HepG2 (cell line): ENCODE measurements around the gene NMT2. TPM values are rescaled to one million over a fixed set of nuclear protein-coding genes. Genes with fewer than 3 reads are reported as not detected.

Experiments
- AKAP8 ChIP-seq: sonication (generic); formaldehyde crosslinking; IDR thresholded peaks from 2 replicates; pipeline ENCODE4 v1.5.1; 2020; ENCODE audit warnings: mild to moderate bottlenecking, missing genetic modification reagents
- ATF7-NPFF ChIP-seq: sonication (generic); formaldehyde crosslinking; IDR thresholded peaks from 2 replicates; pipeline ENCODE4 v1.8.1; 2023; ENCODE audit warnings: mild to moderate bottlenecking, low read depth, missing genetic modification reagents, moderate library complexity
- ELF3 ChIP-seq: IDR thresholded peaks from 2 replicates; pipeline ENCODE4 v1.6.1; 2016; ENCODE audit warnings: missing genetic modification reagents, missing compliant biosample characterization
- ETV6 ChIP-seq: sonication (generic); formaldehyde crosslinking; conservative IDR thresholded peaks from 2 replicates; pipeline ENCODE4 v1.4.0; 2020; ENCODE audit warnings: missing genetic modification reagents
- GATAD2A ChIP-seq: IDR thresholded peaks from 2 replicates; pipeline ENCODE4 v1.6.1; 2016
- ISL2 ChIP-seq: sonication (generic); formaldehyde crosslinking; IDR thresholded peaks from 2 replicates; pipeline ENCODE4 v1.5.0; 2020; ENCODE audit warnings: missing genetic modification reagents
- PRDM4 ChIP-seq: sonication (generic); formaldehyde crosslinking; IDR thresholded peaks from 2 replicates; pipeline ENCODE4 v1.9.0; 2021; ENCODE audit warnings: missing genetic modification reagents, borderline replicate concordance
- TAF1 ChIP-seq: sonication (generic); formaldehyde crosslinking; IDR thresholded peaks from 2 replicates; pipeline ENCODE4 v1.4.0; 2020; ENCODE audit warnings: missing genetic modification reagents
- TBL1XR1 ChIP-seq: fragments of 150-350 bp; IDR thresholded peaks from 2 replicates; pipeline ENCODE4 v1.6.1; 2014; ENCODE audit warnings: borderline replicate concordance, low read length; ENCODE audit not compliant: partially characterized antibody
- ZFY ChIP-seq: sonication (generic); formaldehyde crosslinking; IDR thresholded peaks from 2 replicates; pipeline ENCODE4 v1.4.0; 2020; ENCODE audit warnings: missing genetic modification reagents
- ZNF207 ChIP-seq: fragments of 450-650 bp; IDR thresholded peaks from 2 replicates; pipeline ENCODE4 v1.6.1; 2016; ENCODE audit warnings: antibody characterized with exemption, borderline replicate concordance
- ZNF562 ChIP-seq: sonication (generic); formaldehyde crosslinking; IDR thresholded peaks from 2 replicates; pipeline ENCODE4 v1.8.0; 2022; ENCODE audit warnings: missing genetic modification reagents, borderline replicate concordance
- ZSCAN20 ChIP-seq: sonication (generic); formaldehyde crosslinking; IDR thresholded peaks from 2 replicates; pipeline ENCODE4 v1.4.0; 2020; ENCODE audit warnings: missing genetic modification reagents, mild to moderate bottlenecking, borderline replicate concordance
- ZSCAN21 ChIP-seq: sonication (generic); formaldehyde crosslinking; IDR thresholded peaks from 2 replicates; pipeline ENCODE4 v1.8.0; 2022; ENCODE audit warnings: mild to moderate bottlenecking, missing genetic modification reagents, moderate library complexity, borderline replicate concordance
- polyA plus RNA-seq, 8 experiments: library from polyadenylated mRNA; depleted of rRNA in 3 of 8; stranded (reverse) in 7 of 8; unstranded in 1 of 8; fragments of >200 nt; fragmentation: Illumina TruSeq in 4 of 8; extraction: Trizol in 4 of 8; gene quantifications; 2 replicates each; pipeline versions ENCODE4 v1.2.1 to v1.2.3, GENCODE V29; 2011 to 2016; ENCODE audit warnings: low read depth in 4 of 8, missing spikeins in 1 of 8, mixed read lengths in 1 of 8; ENCODE audit not compliant: insufficient read depth in 1 of 8
- total RNA-seq, 5 experiments: library from RNA; depleted of rRNA; stranded (reverse); fragments of >200 nt; fragmentation: Illumina TruSeq; extraction: Trizol; gene quantifications; 2 replicates each; pipeline ENCODE4 v1.2.3, GENCODE V29; 2016; ENCODE audit warnings: low read depth in 1 of 5
- TF ChIP-seq, protein P1 (sequence below): sonication (generic); formaldehyde crosslinking; IDR thresholded peaks from 2 replicates; pipeline ENCODE4 v1.5.1; 2020; ENCODE audit warnings: mild to moderate bottlenecking, moderate library complexity, missing genetic modification reagents
- TF ChIP-seq, protein P2 (sequence below): sonication (generic); formaldehyde crosslinking; IDR thresholded peaks from 2 replicates; pipeline ENCODE4 v1.5.1; 2020; ENCODE audit warnings: mild to moderate bottlenecking, missing genetic modification reagents, borderline replicate concordance
- TF ChIP-seq, protein P3 (sequence below): sonication (generic); formaldehyde crosslinking; IDR thresholded peaks from 2 replicates; pipeline ENCODE4 v1.4.0; 2020; ENCODE audit warnings: mild to moderate bottlenecking, missing genetic modification reagents

Gene NMT2
- total and polyA plus RNA-seq, 2 of the 13 experiments (the other 11 are each of a cell fraction or from before 2014, with no cell fraction given), result 10.1 to 23.8 TPM

DNA sequence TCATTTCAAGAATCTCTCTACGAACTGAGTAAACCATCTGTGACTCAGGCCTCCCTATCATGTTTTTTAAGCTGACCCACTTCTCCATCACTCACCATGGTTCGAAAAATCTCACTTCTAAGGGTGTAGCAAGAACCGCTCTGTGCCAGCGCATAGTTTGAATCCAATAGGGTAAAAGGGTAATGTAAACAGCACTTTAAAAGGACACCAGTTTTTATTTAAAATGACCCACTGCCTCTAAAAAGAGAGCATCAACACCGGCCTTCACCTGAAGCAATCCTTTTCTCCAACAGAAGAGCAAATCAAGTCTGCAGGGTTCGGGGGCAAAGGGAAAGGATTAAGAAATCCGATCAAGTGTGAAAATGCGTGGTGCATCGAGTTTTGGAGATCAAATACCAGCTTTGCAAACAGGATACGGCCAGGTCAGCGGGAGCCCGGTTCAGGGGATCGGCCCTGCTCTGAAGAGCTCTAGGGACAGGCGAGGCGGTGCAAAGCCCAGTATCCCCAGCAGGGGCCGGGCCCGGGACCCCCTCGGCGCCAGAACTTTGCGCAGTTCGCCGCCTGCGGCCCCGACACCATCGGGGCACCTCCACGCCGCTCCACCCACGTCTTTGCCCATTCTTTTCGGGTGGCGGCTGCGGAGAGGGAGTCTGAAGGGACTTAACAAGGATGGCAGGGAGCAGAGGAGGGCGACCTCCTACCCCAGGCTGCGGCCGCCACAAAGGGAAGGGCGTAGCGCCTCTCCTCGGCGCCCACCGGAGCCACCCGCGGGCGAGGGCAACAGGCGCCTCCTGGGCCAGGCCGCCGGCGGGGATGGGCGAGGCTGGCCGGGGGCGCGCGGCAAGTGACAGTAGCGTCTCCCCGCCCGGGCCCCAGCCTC, 842 bp downstream of the NMT2 start (continued):
- TF ChIP-seq, protein P1, sequence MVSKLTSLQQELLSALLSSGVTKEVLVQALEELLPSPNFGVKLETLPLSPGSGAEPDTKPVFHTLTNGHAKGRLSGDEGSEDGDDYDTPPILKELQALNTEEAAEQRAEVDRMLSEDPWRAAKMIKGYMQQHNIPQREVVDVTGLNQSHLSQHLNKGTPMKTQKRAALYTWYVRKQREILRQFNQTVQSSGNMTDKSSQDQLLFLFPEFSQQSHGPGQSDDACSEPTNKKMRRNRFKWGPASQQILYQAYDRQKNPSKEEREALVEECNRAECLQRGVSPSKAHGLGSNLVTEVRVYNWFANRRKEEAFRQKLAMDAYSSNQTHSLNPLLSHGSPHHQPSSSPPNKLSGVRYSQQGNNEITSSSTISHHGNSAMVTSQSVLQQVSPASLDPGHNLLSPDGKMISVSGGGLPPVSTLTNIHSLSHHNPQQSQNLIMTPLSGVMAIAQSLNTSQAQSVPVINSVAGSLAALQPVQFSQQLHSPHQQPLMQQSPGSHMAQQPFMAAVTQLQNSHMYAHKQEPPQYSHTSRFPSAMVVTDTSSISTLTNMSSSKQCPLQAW (CRISPR knock-in tag), result no peak
- TF ChIP-seq ZNF562 (CRISPR knock-in tag) (no peak), ISL2 (CRISPR knock-in tag) (no peak), TBL1XR1 (no peak), ZNF207 (no peak), ZSCAN21 (CRISPR knock-in tag) (peak; percentile 51; the same call in 1 of the 2 replicates), GATAD2A (peak; percentile 26; the same call in 1 of the 2 replicates), ATF7-NPFF (CRISPR knock-in tag) (peak; percentile 22; the same call in 1 of the 2 replicates), ELF3 (CRISPR knock-in tag) (no peak), AKAP8 (CRISPR knock-in tag) (no peak), ETV6 (no peak), PRDM4 (CRISPR knock-in tag) (no peak), ZSCAN20 (CRISPR knock-in tag) (0 out of 2 replicates have a peak, but pooled peaks have one; percentile 32), ZFY (CRISPR knock-in tag) (peak; percentile 68), TAF1 (CRISPR knock-in tag) (no peak)
- TF ChIP-seq, protein P2, sequence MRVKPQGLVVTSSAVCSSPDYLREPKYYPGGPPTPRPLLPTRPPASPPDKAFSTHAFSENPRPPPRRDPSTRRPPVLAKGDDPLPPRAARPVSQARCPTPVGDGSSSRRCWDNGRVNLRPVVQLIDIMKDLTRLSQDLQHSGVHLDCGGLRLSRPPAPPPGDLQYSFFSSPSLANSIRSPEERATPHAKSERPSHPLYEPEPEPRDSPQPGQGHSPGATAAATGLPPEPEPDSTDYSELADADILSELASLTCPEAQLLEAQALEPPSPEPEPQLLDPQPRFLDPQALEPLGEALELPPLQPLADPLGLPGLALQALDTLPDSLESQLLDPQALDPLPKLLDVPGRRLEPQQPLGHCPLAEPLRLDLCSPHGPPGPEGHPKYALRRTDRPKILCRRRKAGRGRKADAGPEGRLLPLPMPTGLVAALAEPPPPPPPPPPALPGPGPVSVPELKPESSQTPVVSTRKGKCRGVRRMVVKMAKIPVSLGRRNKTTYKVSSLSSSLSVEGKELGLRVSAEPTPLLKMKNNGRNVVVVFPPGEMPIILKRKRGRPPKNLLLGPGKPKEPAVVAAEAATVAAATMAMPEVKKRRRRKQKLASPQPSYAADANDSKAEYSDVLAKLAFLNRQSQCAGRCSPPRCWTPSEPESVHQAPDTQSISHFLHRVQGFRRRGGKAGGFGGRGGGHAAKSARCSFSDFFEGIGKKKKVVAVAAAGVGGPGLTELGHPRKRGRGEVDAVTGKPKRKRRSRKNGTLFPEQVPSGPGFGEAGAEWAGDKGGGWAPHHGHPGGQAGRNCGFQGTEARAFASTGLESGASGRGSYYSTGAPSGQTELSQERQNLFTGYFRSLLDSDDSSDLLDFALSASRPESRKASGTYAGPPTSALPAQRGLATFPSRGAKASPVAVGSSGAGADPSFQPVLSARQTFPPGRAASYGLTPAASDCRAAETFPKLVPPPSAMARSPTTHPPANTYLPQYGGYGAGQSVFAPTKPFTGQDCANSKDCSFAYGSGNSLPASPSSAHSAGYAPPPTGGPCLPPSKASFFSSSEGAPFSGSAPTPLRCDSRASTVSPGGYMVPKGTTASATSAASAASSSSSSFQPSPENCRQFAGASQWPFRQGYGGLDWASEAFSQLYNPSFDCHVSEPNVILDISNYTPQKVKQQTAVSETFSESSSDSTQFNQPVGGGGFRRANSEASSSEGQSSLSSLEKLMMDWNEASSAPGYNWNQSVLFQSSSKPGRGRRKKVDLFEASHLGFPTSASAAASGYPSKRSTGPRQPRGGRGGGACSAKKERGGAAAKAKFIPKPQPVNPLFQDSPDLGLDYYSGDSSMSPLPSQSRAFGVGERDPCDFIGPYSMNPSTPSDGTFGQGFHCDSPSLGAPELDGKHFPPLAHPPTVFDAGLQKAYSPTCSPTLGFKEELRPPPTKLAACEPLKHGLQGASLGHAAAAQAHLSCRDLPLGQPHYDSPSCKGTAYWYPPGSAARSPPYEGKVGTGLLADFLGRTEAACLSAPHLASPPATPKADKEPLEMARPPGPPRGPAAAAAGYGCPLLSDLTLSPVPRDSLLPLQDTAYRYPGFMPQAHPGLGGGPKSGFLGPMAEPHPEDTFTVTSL (CRISPR knock-in tag), result no peak
- TF ChIP-seq, protein P3, sequence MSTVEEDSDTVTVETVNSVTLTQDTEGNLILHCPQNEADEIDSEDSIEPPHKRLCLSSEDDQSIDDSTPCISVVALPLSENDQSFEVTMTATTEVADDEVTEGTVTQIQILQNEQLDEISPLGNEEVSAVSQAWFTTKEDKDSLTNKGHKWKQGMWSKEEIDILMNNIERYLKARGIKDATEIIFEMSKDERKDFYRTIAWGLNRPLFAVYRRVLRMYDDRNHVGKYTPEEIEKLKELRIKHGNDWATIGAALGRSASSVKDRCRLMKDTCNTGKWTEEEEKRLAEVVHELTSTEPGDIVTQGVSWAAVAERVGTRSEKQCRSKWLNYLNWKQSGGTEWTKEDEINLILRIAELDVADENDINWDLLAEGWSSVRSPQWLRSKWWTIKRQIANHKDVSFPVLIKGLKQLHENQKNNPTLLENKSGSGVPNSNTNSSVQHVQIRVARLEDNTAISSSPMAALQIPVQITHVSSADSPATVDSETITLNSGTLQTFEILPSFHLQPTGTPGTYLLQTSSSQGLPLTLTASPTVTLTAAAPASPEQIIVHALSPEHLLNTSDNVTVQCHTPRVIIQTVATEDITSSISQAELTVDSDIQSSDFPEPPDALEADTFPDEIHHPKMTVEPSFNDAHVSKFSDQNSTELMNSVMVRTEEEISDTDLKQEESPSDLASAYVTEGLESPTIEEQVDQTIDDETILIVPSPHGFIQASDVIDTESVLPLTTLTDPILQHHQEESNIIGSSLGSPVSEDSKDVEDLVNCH, result no peak
